H1 (cell line): ENCODE measurements around the gene TINAG. TPM values are rescaled to one million over a fixed set of nuclear protein-coding genes. Genes with fewer than 3 reads are reported as not detected.

Source experiments
- GTF2F1 ChIP-seq: IDR thresholded peaks from 2 replicates; pipeline ENCODE4 v1.6.1; 2012; ENCODE audit warnings: low read depth, low read length, improper control_type of control experiment, borderline replicate concordance
- MAFK ChIP-seq: IDR thresholded peaks from 2 replicates; pipeline ENCODE4 v1.6.1; 2012; ENCODE audit warnings: low read depth, mild to moderate bottlenecking, improper control_type of control experiment, low read length
- RNF2 ChIP-seq: fragments of 200-900, 300-1000 bp; sonication (generic); IDR thresholded peaks from 2 replicates; pipeline ENCODE4 v1.7.1; 2016; ENCODE audit warnings: borderline replicate concordance, low read depth, mild to moderate bottlenecking, antibody characterized with exemption, low read length; ENCODE audit not compliant: poor library complexity, severe bottlenecking; ENCODE audit errors: missing control alignments
- SAP30 ChIP-seq: fragments of 300-600 bp; sonication (generic); IDR thresholded peaks from 2 replicates; pipeline ENCODE4 v1.7.1; 2012; ENCODE audit warnings: low read length, moderate library complexity, mild to moderate bottlenecking, inconsistent platforms; ENCODE audit not compliant: insufficient read depth, insufficient replicate concordance
- polyA plus RNA-seq, 7 experiments: library from polyadenylated mRNA; depleted of rRNA in 3 of 7; stranded (reverse) in 5 of 7; unstranded in 2 of 7; fragments of >200 nt in 5 of 7; fragments of 200-250 nt in 2 of 7; gene quantifications; 1 replicate in 5 of 7; 2 replicates in 1 of 7; 4 replicates in 1 of 7; pipeline versions ENCODE4 v1.2.1 to v1.2.3, GENCODE V29; 2011 to 2013; ENCODE audit warnings: missing spikeins in 2 of 7, mixed read lengths in 2 of 7
- total RNA-seq: library from RNA; stranded (reverse); fragmentation: NEBNext Ultra II Directional; extraction: Animal tissue kit (Norgen Biotek cat#: 25700); gene quantifications from 2 replicates; pipeline ENCODE4 v1.2.1, GENCODE V29; 2021
- TF ChIP-seq, protein P1 (sequence below): IDR thresholded peaks from 2 replicates; pipeline ENCODE4 v1.6.1; 2012; ENCODE audit warnings: inconsistent platforms

TINAG gene
- total and polyA plus RNA-seq, 2 of the 8 experiments (the other 6 are each of a cell fraction or from before 2014, with no cell fraction given) = not detected

DNA sequence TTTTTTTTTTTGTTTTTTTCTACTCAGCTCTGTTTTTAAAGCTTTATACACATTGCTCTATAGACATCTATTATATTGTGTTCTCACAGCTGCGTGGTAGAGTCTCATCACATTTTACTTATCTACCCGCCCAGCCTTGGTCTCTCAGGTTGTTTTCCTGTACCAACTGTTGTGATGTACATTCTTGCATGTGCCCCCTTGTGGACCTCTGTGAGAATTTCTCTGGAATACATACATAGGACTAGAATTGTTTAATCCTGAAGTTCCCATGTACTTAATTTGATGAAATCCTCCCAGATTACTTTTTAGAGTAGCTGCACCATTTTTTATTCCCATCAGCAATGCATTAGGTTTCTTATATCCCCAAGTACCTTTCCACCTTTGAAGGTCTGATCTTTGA, 40.4 kb upstream of the TINAG start (continued):
- TF ChIP-seq GTF2F1 = no peak
- TF ChIP-seq SAP30 = no peak
- TF ChIP-seq, protein P1, sequence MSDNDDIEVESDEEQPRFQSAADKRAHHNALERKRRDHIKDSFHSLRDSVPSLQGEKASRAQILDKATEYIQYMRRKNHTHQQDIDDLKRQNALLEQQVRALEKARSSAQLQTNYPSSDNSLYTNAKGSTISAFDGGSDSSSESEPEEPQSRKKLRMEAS = no peak
- TF ChIP-seq MAFK = no peak
- no peak for TF ChIP-seq RNF2
- TF ChIP-seq, all 59 proteins: peak for 3
